ENCODE measurements around the gene TBRG4. TPM values are rescaled to one million over a fixed set of nuclear protein-coding genes. Genes with fewer than 3 reads are reported as not detected.

TBRG4 gene
- total RNA-seq, 2 donors from 2014 or later: 91.0 to 147 TPM

- H3K9ac ChIP-seq (ENCODE audit: low read depth in 2 of 2, low read length in 2 of 2): no peak overlapping the region
- intact Hi-C loops (cut with DNase I): loop anchor here (10.0 kb wide), 2 partner anchors 278 to 538 kb away; no protein-coding TSS in a partner anchor
- no peaks in the 10 kb centered on the region for H3K36me3 ChIP-seq
- H3K27ac ChIP-seq: no peak overlapping the region
- no peaks in the 10 kb centered on the region for H3K27me3 ChIP-seq
- H3K9me3 ChIP-seq: no peaks in the 10 kb centered on the region
- DNase-seq: no peak
- H3K4me1 ChIP-seq: no peaks in the 10 kb centered on the region
- H3K4me3 ChIP-seq: no peak overlapping the region
- no peak for TF ChIP-seq CTCF (IDR thresholded peaks at IDR 0.05)
Observed at GRCh38 chr7:45132708-45133320, 21.3 kb upstream of the TBRG4 start.

GRCh38 chr7:45131891-45132290 lies 20.4 kb upstream of the TBRG4 start:
- no peaks in the 10 kb centered on the region for H3K27me3 ChIP-seq
- intact Hi-C loops (cut with DNase I): loop anchor here (10.0 kb wide), 2 partner anchors 277 to 537 kb away; no protein-coding TSS in a partner anchor
- no peak for DNase-seq
- no peaks in the 10 kb centered on the region for H3K36me3 ChIP-seq
- no peak overlapping the region for H3K4me3 ChIP-seq
- H3K27ac ChIP-seq: no peak overlapping the region
- no peak for TF ChIP-seq CTCF (IDR thresholded peaks at IDR 0.05)
- H3K9ac ChIP-seq (ENCODE audit: low read depth in 2 of 2, low read length in 2 of 2): no peak overlapping the region
- no peaks in the 10 kb centered on the region for H3K4me1 ChIP-seq
- no peaks in the 10 kb centered on the region for H3K9me3 ChIP-seq

GRCh38 chr7:45130910-45131309 lies 19.4 kb upstream of the TBRG4 start:
- Histone ChIP-seq H3K27ac (no peak overlapping the region), H3K9me3 (no peaks in the 10 kb centered on the region), H3K27me3 (no peaks in the 10 kb centered on the region), H3K4me1 (no peaks in the 10 kb centered on the region), H3K9ac (ENCODE audit: low read depth in 2 of 2, low read length in 2 of 2) (no peak overlapping the region), H3K4me3 (no peak overlapping the region), H3K36me3 (no peaks in the 10 kb centered on the region)
- intact Hi-C loops (cut with DNase I): loop anchor here (10.0 kb wide), 2 partner anchors 276 to 536 kb away; no protein-coding TSS in a partner anchor
- DNase-seq: no peak
- no peak for TF ChIP-seq CTCF (IDR thresholded peaks at IDR 0.05)

- no peaks in the 10 kb centered on the region for H3K36me3 ChIP-seq
- H3K9me3 ChIP-seq: no peaks in the 10 kb centered on the region
- no peak for TF ChIP-seq CTCF (IDR thresholded peaks at IDR 0.05)
- no peaks in the 10 kb centered on the region for H3K27me3 ChIP-seq
- H3K27ac ChIP-seq: no peak overlapping the region
- no peak for DNase-seq
- H3K4me3 ChIP-seq: no peak overlapping the region
- H3K4me1 ChIP-seq: no peaks in the 10 kb centered on the region
- intact Hi-C loops (cut with DNase I): loop anchor here (10.0 kb wide), 2 partner anchors 275 to 535 kb away; no protein-coding TSS in a partner anchor
- no peak overlapping the region for H3K9ac ChIP-seq (ENCODE audit: low read depth in 2 of 2, low read length in 2 of 2)
Observed at GRCh38 chr7:45129906-45130305, 18.4 kb upstream of the TBRG4 start.

GRCh38 chr7:45129181-45129800 lies 17.8 kb upstream of the TBRG4 start:
- intact Hi-C loops (cut with DNase I): no loop called here
- H3K27ac ChIP-seq: no peak overlapping the region
- no peaks in the 10 kb centered on the region for H3K4me1 ChIP-seq
- no peaks in the 10 kb centered on the region for H3K9me3 ChIP-seq
- no peaks in the 10 kb centered on the region for H3K36me3 ChIP-seq
- H3K27me3 ChIP-seq: no peaks in the 10 kb centered on the region
- DNase-seq: no peak
- no peak overlapping the region for H3K9ac ChIP-seq (ENCODE audit: low read depth in 2 of 2, low read length in 2 of 2)
- TF ChIP-seq CTCF (IDR thresholded peaks at IDR 0.05): no peak
- no peak overlapping the region for H3K4me3 ChIP-seq

All from colonic mucosa (tissue), 4 donors.